IPS DF 4.7 (cell line): Measurements from ENCODE around the gene KCNE2.
"Not testable (repeated sequence)": the region's sequence is repeated elsewhere in the genome, so short reads cannot be mapped to it uniquely, and the experiment has no call there.

Source experiments
- DNase-seq: peaks from one replicate; pipeline ENCODE4 v3.0.0-alpha.2; 2013; ENCODE audit warnings: low spot score; ENCODE audit errors: extremely low read depth

The KCNE2 gene

GRCh38 chr21:34406676-34407075, 42.9 kb downstream of the KCNE2 start:
- DNase-seq: not testable (repeated sequence)

GRCh38 chr21:34407294-34407693, 43.5 kb downstream of the KCNE2 start:
- not testable (repeated sequence) for DNase-seq

GRCh38 chr21:34417448-34418077, 53.8 kb downstream of the KCNE2 start:
- DNase-seq: not testable (repeated sequence)
